ENCODE results near the gene ZNF652. TPM values are rescaled to one million over a fixed set of nuclear protein-coding genes. Genes with fewer than 3 reads are reported as not detected.

Gene ZNF652
- total RNA-seq, 1 donor from 2014 or later: 38.7 TPM

DNA sequence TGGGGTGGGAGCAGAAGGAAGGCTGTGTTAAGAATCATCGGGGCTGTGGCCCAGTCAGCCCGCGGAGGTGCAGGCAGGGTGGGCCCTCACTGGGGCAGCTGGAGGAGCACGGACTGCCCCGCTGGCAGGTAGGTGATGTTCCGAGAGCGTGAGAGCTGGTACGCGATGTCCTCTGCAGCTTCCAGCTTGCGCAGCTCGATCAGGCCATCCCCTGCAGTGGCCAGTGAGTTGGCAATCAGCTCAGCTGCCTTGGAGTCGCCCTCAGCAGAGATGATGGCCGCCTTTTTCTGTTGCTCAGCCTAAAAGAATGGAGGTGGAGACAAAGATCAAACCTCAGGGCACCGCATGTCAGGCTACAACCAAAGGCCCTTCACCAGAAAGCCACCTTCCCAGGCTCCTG lies 42.9 kb upstream of the ZNF652 start:
- Mint-ChIP-seq H3K9me3 (ENCODE audit: unreplicated experiment) (no peaks in the 10 kb centered on the region), H3K27me3 (ENCODE audit: unreplicated experiment) (no peaks in the 10 kb centered on the region), H3K4me1 (ENCODE audit: unreplicated experiment) (peaks cover 12% of the 10 kb centered on the region), H3K27ac (ENCODE audit: unreplicated experiment) (no peak overlapping the region), H3K4me3 (ENCODE audit: unreplicated experiment) (no peak overlapping the region), H3K36me3 (ENCODE audit: unreplicated experiment) (peaks cover 48% of the 10 kb centered on the region)
- no peak for DNase-seq (ENCODE audit: extremely low spot score, unreplicated experiment)
- TF ChIP-seq, protein P1, sequence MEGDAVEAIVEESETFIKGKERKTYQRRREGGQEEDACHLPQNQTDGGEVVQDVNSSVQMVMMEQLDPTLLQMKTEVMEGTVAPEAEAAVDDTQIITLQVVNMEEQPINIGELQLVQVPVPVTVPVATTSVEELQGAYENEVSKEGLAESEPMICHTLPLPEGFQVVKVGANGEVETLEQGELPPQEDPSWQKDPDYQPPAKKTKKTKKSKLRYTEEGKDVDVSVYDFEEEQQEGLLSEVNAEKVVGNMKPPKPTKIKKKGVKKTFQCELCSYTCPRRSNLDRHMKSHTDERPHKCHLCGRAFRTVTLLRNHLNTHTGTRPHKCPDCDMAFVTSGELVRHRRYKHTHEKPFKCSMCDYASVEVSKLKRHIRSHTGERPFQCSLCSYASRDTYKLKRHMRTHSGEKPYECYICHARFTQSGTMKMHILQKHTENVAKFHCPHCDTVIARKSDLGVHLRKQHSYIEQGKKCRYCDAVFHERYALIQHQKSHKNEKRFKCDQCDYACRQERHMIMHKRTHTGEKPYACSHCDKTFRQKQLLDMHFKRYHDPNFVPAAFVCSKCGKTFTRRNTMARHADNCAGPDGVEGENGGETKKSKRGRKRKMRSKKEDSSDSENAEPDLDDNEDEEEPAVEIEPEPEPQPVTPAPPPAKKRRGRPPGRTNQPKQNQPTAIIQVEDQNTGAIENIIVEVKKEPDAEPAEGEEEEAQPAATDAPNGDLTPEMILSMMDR (IDR thresholded peaks at IDR 0.05): no peak

DNA sequence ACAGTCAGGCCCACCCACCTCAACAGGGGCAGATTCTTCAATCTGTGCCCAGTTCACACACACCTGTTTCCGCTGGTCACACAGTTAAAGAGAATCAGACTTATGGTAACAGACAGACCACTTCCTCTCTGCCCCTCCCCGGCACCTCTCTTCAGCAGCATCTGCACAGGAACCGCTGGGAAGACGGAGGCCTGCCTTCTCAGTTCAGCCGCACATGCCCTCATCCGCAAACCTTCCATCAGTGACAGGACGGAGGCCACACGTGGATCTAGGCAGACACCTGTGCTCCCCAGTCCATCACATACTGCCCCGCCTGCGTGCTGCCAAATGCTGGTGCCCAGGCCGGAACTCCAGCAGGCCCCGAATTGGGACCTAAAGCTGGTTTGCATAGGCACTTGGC lies 42.3 kb upstream of the ZNF652 start:
- H3K4me1 Mint-ChIP-seq (ENCODE audit: unreplicated experiment): peaks cover 12% of the 10 kb centered on the region
- TF ChIP-seq, protein P1 (IDR thresholded peaks at IDR 0.05): no peak
- no peak overlapping the region for H3K4me3 Mint-ChIP-seq (ENCODE audit: unreplicated experiment)
- H3K36me3 Mint-ChIP-seq (ENCODE audit: unreplicated experiment): peaks cover 48% of the 10 kb centered on the region
- H3K9me3 Mint-ChIP-seq (ENCODE audit: unreplicated experiment): no peaks in the 10 kb centered on the region
- H3K27ac Mint-ChIP-seq (ENCODE audit: unreplicated experiment): no peak overlapping the region
- no peak for DNase-seq (ENCODE audit: extremely low spot score, unreplicated experiment)
- no peaks in the 10 kb centered on the region for H3K27me3 Mint-ChIP-seq (ENCODE audit: unreplicated experiment)

DNA sequence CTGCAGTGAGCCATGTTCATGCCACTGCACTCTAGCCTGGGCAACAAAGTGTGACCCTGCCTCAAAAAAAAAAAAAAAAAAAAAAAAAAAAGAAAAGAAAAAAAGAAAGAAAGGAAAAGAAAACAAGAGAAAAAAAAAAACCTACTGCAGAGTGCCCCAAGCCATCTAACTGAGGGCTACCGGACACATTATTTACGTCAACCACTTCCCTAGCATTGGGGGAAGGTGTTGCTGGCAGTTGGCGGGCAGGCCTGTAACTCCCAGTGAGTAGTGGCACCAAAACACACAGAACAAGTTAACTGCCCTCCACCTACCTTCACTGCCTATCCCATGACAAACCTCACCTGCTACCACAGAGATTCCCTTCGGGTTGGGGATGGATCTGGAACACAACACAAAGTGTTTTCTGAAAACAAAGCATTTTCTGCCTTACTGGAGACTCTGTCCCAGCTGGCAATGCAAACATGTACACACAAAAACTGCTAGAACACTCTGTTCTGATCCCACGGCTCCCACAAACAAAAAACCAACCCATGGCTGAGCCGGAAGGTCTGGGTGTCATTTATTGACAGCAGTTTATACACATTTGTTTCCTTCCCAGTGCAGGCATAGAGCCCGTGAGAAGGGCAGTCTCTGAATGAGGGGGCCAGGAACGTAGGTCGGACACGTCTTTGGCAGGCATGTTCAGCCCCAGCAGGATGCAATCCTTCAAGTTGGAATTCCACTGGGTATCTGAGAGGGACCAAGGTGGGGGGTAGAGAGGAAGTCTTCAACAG lies 41.7 kb upstream of the ZNF652 start:
- H3K9me3 Mint-ChIP-seq (ENCODE audit: unreplicated experiment): no peaks in the 10 kb centered on the region
- H3K4me1 Mint-ChIP-seq (ENCODE audit: unreplicated experiment): peaks cover 12% of the 10 kb centered on the region
- DNase-seq (ENCODE audit: extremely low spot score, unreplicated experiment): no peak
- TF ChIP-seq, protein P1 (IDR thresholded peaks at IDR 0.05): no peak
- no peaks in the 10 kb centered on the region for H3K27me3 Mint-ChIP-seq (ENCODE audit: unreplicated experiment)
- H3K36me3 Mint-ChIP-seq (ENCODE audit: unreplicated experiment): peaks cover 41% of the 10 kb centered on the region
- H3K4me3 Mint-ChIP-seq (ENCODE audit: unreplicated experiment): no peak overlapping the region
- H3K27ac Mint-ChIP-seq (ENCODE audit: unreplicated experiment): no peak overlapping the region

DNA sequence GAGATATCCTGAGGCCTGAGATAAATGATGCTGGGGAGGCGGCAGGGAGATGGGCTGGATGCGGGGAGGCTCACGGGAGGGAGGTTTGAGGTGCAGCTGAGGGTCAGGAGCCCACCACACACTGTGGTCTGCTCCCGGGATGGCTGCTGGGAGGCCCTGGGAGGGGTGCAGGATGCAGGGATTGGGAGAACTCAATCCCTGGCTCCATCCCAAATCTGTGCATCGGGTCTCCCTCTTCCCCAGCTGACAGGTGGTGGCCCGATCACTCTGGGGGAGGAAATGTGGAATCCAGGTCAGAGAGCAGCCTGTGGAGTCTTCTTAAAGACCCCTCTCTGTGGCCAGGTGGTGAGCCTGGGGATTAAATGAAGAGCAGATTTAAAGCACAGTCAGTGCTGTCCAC lies 40.7 kb upstream of the ZNF652 start:
- Mint-ChIP-seq H3K9me3 (ENCODE audit: unreplicated experiment) (no peaks in the 10 kb centered on the region), H3K4me1 (ENCODE audit: unreplicated experiment) (peaks cover 2% of the 10 kb centered on the region), H3K27ac (ENCODE audit: unreplicated experiment) (no peak overlapping the region), H3K27me3 (ENCODE audit: unreplicated experiment) (no peaks in the 10 kb centered on the region), H3K36me3 (ENCODE audit: unreplicated experiment) (peaks cover 33% of the 10 kb centered on the region), H3K4me3 (ENCODE audit: unreplicated experiment) (no peak overlapping the region)
- DNase-seq (ENCODE audit: extremely low spot score, unreplicated experiment): no peak
- TF ChIP-seq, protein P1 (IDR thresholded peaks at IDR 0.05): no peak

DNA sequence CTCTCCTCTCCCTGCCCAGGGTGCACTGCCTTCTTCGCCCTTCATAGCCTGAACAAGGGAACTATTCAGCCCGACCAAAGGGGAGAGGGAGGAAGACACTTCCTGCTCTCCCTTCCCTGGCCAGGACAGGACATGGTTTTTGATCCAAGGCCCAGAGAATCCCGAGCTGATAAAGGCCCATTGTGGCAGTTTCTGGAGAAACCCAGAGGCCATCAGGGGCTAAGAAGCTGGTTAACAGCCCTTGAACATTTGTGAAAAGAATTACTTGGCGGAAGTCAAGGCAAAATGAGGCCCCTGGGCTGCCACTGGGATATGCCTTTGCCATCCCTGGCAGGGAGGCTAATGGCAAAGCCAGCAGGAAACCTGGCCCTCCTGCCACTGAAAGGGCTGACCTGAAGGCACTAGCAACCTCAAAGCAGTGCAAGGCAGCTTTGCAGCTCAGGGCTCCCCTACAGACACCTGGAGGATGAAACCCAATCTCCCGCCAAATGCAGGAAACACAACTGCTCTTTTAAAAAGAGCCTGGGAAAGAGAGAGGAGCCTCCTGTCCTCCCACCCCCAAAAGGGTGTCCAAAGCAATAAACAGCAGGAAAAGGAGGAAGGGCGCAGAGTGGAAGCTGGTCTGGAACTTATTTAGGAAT lies 40.0 kb upstream of the ZNF652 start:
- Mint-ChIP-seq H3K4me1 (ENCODE audit: unreplicated experiment) (no peaks in the 10 kb centered on the region), H3K27ac (ENCODE audit: unreplicated experiment) (no peak overlapping the region), H3K9me3 (ENCODE audit: unreplicated experiment) (no peaks in the 10 kb centered on the region), H3K4me3 (ENCODE audit: unreplicated experiment) (no peak overlapping the region), H3K27me3 (ENCODE audit: unreplicated experiment) (no peaks in the 10 kb centered on the region), H3K36me3 (ENCODE audit: unreplicated experiment) (peaks cover 31% of the 10 kb centered on the region)
- DNase-seq (ENCODE audit: extremely low spot score, unreplicated experiment): no peak
- TF ChIP-seq, protein P1 (IDR thresholded peaks at IDR 0.05): no peak

All from osteocyte (in vitro differentiated cells).